ENCODE results near the gene CDC42EP4.

The CDC42EP4 gene

DNA sequence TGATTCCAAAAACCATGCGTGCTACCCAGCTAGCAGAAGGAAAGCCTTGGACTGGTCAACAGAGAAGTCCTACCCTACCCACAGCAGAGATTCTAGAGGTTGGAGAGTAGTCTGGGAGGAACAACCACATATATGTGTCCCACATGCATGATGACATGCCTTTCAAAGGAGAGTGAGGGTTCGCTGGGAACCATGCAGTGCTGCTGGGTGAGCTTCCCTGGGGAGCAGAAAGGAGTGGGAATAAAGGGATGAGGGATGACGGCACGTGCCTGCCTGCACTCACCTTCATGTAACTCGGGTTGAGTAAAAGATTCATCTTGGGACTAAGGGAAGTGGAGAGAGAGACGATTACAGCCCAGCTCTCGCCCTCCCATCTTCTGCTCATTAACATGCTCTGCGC is 59.9 kb downstream of the CDC42EP4 start:
- no peak for DNase-seq (ENCODE audit: low read depth in 3 of 3)

DNA sequence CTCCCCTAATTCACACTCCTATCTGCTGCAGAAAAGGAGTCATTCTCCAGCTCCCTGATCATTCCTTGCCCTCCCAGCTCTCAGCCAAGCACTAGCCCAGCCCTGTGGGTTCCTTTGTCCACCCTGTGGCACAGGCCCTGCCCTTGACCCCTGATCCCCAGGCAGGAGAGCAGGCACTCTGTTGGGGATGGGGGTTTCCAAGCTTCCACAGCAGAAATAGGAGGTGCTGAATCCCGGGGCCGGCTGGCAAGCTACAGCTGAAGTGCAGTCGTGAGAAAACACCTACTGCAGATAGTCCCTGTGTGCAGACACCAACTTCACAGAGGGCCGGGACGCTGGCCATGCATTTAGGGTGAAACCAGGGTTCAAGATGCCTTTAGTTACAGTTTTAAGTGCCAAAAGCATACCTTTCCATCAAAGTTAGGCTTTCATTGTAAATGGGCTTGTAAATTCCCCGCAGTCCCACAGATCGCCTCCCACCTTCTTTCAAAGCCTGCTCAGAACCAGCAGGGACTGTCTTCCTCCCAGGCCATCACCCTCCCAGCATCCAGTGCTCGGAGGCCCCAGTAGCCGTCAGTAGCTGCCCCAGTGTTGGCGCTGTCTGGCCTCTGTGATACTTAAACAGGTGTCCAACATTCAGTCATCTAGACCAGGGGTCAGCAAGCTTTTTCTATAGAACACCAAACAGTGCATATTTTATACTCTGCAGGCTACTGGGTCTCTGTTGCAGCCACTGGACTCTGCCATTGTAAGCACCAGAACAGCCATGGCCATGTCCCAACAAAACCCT is 60.8 kb downstream of the CDC42EP4 start:
- no peak for DNase-seq (ENCODE audit: low read depth in 3 of 3)

DNA sequence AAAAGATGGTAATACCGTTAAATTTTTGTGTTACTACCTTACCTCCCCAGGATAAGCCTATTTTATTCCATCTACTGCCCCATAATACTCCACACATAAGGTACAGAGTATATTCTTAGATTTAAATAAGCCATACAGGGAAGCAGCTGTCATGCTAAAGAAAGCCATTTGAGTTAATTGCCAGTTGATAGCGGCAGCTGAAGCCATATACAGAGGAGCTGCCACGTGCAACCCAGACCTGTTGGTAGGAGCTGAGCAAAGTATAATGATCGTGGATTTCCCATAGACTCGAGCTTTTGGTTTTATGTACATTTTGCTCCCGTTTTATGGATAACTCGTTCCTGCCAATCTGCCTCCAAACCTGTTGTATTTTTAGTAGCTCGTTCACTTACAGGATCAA is 62.1 kb downstream of the CDC42EP4 start:
- no peak for DNase-seq (ENCODE audit: low read depth in 3 of 3)

DNA sequence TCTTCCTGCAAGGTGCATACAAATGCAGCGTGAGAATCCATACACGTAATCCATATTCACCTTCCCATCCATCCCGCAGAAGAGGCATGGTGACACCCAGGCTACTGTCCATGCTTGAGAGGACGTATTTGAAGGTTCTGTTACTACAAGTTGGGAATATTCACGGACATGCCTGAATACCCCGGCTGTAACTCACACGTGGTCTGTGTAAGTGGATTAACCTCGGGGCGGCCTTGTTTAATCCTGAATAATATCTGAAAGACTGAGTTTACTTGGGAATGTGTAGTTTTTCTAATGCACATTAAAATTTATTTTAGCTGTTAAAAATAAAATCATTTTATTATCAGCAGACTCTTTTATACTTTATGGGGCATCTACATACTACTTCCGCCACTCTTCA is 63.3 kb downstream of the CDC42EP4 start:
- DNase-seq (ENCODE audit: low read depth in 3 of 3): no peak

DNA sequence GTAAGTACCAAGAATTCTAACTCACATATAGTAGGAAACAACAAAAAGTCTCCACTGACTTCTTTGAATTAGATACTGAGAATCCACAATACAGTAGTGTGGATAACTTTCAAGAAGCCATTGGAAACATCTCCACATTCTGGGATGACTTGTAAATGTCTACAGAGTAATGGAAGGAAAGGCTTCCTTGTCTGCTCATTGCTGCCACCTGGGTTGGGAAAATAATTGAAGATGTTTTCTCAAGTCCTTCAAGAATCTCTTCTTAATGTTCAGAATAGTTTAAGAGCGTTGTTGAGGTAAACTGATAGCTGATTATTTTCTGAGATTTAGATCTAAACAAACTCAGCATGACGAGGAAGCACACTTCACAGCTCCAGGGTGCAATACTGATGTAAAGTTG is 64.1 kb downstream of the CDC42EP4 start:
- DNase-seq (ENCODE audit: low read depth in 3 of 3): no peak

DNA sequence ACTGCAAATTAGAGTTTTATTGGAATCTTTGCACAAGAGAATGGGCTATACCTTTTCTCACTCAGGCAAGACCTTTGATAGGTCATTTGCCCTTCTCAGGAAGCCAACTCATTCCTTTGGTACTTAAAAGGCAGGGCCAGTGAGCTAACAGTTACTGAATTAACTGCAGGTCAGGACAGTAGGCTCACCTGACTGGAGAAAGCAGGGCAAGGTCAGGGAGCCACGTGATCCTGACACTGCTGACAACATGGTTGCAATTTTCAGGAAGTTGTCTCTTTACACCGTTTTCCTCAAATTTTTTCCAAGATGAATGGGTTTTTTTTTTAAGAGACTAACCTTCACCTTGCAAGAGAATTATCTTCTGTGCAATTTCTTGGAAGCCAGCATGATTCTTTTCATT is 71.2 kb downstream of the CDC42EP4 start:
- no peak for DNase-seq (ENCODE audit: low read depth in 3 of 3)

DNA sequence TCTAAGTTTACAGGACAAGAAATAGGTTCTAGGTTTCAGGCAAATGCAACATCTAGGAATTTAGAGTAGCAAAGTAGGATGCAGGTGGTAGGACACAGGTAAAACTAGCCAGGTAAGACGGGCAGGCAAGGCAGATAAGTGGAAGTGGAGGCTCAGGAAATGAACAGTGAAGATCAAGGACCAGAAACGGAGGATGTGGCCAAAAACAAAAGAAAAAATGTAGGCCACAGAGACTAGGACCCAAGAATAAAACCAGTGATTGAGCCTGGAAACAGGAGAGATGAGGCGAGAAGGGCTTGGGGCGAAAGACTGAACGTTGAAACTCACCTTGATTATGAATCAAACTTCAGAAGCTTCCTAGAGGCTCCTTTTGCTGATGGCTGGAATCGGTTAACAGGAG is 74.1 kb downstream of the CDC42EP4 start:
- DNase-seq (ENCODE audit: low read depth in 3 of 3): no peak

DNA sequence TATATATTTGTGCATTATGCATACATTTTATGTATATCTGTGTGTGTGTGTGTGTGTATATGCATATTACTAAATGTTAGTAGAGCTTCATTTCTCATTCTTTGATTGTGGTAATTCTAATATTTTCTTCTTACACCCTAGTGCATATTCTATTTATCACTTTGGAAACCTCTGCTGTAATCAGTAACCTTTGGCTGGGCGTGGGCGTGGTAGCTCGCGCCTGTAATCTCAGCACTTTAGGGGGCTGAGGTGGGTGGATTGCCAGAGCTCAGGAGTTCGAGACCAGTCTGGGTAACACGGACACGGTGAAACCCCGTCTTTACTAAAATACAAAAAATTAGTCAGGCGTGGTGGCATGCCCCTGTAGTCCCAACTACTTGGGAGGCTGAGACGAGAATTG is 77.1 kb downstream of the CDC42EP4 start:
- no peak for DNase-seq (ENCODE audit: low read depth in 3 of 3)

Data from stimulated activated CD4-positive, alpha-beta T cell treated with anti-CD3 and anti-CD28 coated beads, TNF-alpha, amount 100 ng/mL, for 4 hours (primary cell).